Endodermal cell (in vitro differentiated cells): ENCODE data around the gene PCBP2. TPM values are rescaled to one million over a fixed set of nuclear protein-coding genes. Genes with fewer than 3 reads are reported as not detected.
A peak's percentile ranks its signal among the peaks of the same experiment; 100 is the strongest.
"Not testable (repeated sequence)": the region's sequence is repeated elsewhere in the genome, so short reads cannot be mapped to it uniquely, and the experiment has no call there.

Experiments used
- DNase-seq: peaks from one replicate; pipeline ENCODE4 v3.0.0-alpha.2; 2017
- H3K27ac ChIP-seq: 2 replicates; pipeline ENCODE4 v1.5.1; 2013; ENCODE audit warnings: mild to moderate bottlenecking, low read depth, low read length, moderate library complexity
- H3K27me3 ChIP-seq: 2 replicates; pipeline ENCODE4 v1.6.1; 2013; ENCODE audit warnings: mild to moderate bottlenecking, low read length, moderate library complexity; ENCODE audit not compliant: insufficient read depth, control insufficient read depth, poor library complexity, severe bottlenecking
- H3K36me3 ChIP-seq: 2 replicates; pipeline ENCODE4 v1.7.0; 2013; ENCODE audit warnings: mild to moderate bottlenecking, low read length, moderate library complexity; ENCODE audit not compliant: control insufficient read depth, insufficient read depth
- H3K4me1 ChIP-seq: one replicate; pipeline ENCODE4 v1.7.0; 2013; ENCODE audit warnings: low read length; ENCODE audit not compliant: control insufficient read depth, insufficient read depth
- H3K4me3 ChIP-seq: 2 replicates; pipeline ENCODE4 v1.5.1; 2013; ENCODE audit warnings: mild to moderate bottlenecking, low read length, moderate library complexity
- H3K9ac ChIP-seq: 2 replicates; pipeline ENCODE4 v1.6.1; 2013; ENCODE audit warnings: mild to moderate bottlenecking, low read length, moderate library complexity; ENCODE audit not compliant: poor library complexity, severe bottlenecking; ENCODE audit errors: extremely low read depth
- H3K9me3 ChIP-seq: 2 replicates; pipeline ENCODE4 v1.6.1; 2013; ENCODE audit warnings: mild to moderate bottlenecking, low read length, moderate library complexity; ENCODE audit not compliant: control insufficient read depth
- H3K27ac Mint-ChIP-seq: 2 replicates; pipeline ENCODE4 v1.8.0; 2020; ENCODE audit warnings: mixed read lengths
- H3K27me3 Mint-ChIP-seq: 2 replicates; pipeline ENCODE4 v1.8.0; 2021; ENCODE audit warnings: mild to moderate bottlenecking, mixed read lengths; ENCODE audit not compliant: insufficient read depth
- H3K36me3 Mint-ChIP-seq: 2 replicates; pipeline ENCODE4 v1.8.0; 2020; ENCODE audit warnings: low read depth, mixed read lengths
- H3K4me1 Mint-ChIP-seq: 2 replicates; pipeline ENCODE4 v1.8.0; 2020; ENCODE audit warnings: mixed read lengths
- H3K4me3 Mint-ChIP-seq: 2 replicates; pipeline ENCODE4 v1.8.0; 2020; ENCODE audit warnings: mild to moderate bottlenecking, moderate library complexity, mixed read lengths
- H3K9me3 Mint-ChIP-seq: 2 replicates; pipeline ENCODE4 v1.8.0; 2020; ENCODE audit warnings: mild to moderate bottlenecking, mixed read lengths
- WGBS, 2 experiments: methylation state at CpG; one replicate each; pipeline versions ENCODE4 v1.1.5 to v1.1.7; 2013; ENCODE audit warnings: missing lambda C conversion rate in 2 of 2, mixed read lengths in 1 of 2; ENCODE audit not compliant: insufficient coverage in 1 of 2, insufficient read length in 1 of 2; 5-methylcytosine and 5-hydroxymethylcytosine counted together
- long read RNA-seq, 4 experiments: library from polyadenylated mRNA in 2 of 4; library from RNA in 1 of 4; library from capped mRNA in 1 of 4; stranded (forward) in 3 of 4; unstranded in 1 of 4; transcript quantifications; one replicate each; pipeline ENCODE4 v2.0.0, GENCODE V29; 2020 to 2021; ENCODE audit warnings: inconsistent platforms in 1 of 4
- polyA plus RNA-seq, 2 experiments: library from polyadenylated mRNA; stranded (reverse); fragments of 50-300 nt; gene quantifications; one replicate each; pipeline ENCODE4 v1.2.3, GENCODE V29; 2013
- total RNA-seq, 2 donors: library from RNA; stranded (reverse); fragmentation: NEBNext Ultra II Directional in 1 of 2; extraction: Animal tissue kit (Norgen Biotek cat#: 25700) in 1 of 2; gene quantifications; 2 replicates in 1 of 2; 3 replicates in 1 of 2; pipeline ENCODE4 v1.2.1, GENCODE V29; 2021
- TF ChIP-seq, protein P1 (sequence below): fragments of 200-600 bp; sonication (generic); conservative IDR thresholded peaks from 2 replicates; pipeline ENCODE4 v1.5.0; 2021; ENCODE audit warnings: antibody characterized with exemption, mild to moderate bottlenecking

PCBP2 gene
- total RNA-seq: 1,000 to 10,000 TPM; 1,281 to 1,338 TPM
- 1,028 TPM for polyA plus RNA-seq (2013, experiment 1 of 2)
- polyA plus RNA-seq (2013, experiment 2 of 2): 890 TPM
- long read RNA-seq, experiment 1, transcript PCBP2-222 (15 exons, 1,342 nt): minor isoform, 7 of 239 reads
- long read RNA-seq, experiment 1, transcript PCBP2-207 (15 exons, 1,457 nt): major isoform, 17 of 239 reads
- long read RNA-seq, experiment 1, transcript PCBP2-201 (14 exons, 1,730 nt): minor isoform, 7 of 239 reads
- long read RNA-seq, experiment 1, partial matches to known transcripts: 85 of 239 reads
- long read RNA-seq, experiment 1, other reads (novel, unspliced or antisense): 111 of 239 reads
- long read RNA-seq, experiment 2, transcript PCBP2-201 (14 exons, 1,730 nt): major isoform, 5 of 63 reads
- long read RNA-seq, experiment 2, partial matches to known transcripts: 25 of 63 reads
- long read RNA-seq, experiment 2, other reads (novel, unspliced or antisense): 21 of 63 reads
- long read RNA-seq, experiment 3, transcript PCBP2-207 (15 exons, 1,457 nt): major isoform, 5 of 81 reads
- long read RNA-seq, experiment 3, partial matches to known transcripts: 38 of 81 reads
- long read RNA-seq, experiment 3, other reads (novel, unspliced or antisense): 22 of 81 reads
- long read RNA-seq, experiment 4, transcript PCBP2-207 (15 exons, 1,457 nt): minor isoform, 5 of 597 reads
- long read RNA-seq, experiment 4, transcript PCBP2-205 (14 exons, 3,077 nt): major isoform, 7 of 597 reads
- long read RNA-seq, experiment 4, transcript PCBP2-202 (15 exons, 1,814 nt): minor isoform, 5 of 597 reads
- long read RNA-seq, experiment 4, partial matches to known transcripts: 538 of 597 reads
- long read RNA-seq, experiment 4, other reads (novel, unspliced or antisense): 34 of 597 reads

DNA sequence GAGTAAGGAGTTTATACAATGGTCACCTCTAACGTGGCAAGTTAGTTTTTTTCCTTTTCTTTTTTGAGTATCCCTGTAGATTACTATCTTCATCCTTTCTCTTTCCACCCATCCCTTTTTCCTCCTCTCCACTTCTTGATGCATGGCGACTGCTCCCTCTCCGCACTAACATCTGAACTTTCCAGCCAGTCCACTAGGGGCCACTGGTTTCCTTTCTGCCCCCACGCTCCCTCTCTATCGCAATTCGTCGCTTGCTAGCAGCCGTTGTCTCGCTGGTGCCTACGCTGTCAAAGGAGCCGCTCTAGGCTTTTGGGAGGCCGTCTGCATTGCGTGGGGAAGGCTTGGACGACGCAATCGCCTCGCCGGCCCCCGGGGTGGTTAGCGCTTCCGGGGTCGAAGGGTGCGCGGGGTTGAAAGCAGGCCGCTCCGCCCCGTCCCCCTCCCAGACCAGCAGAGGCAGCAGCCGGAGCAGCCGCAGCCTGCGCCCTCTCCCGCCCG lies at the start of gene PCBP2:
PCBP2 (plus strand) TSS at position 442 of the 498 bp plus-strand sequence. CDS start 2,699 bp downstream, outside the sequence.
- H3K4me1 Mint-ChIP-seq: peaks cover 31% of the 10 kb centered on the region
- no peaks in the 10 kb centered on the region for H3K9me3 ChIP-seq
- WGBS, 2 experiments: 0% methylated on average over 4 to 24 of the region's 32 CpGs
- H3K27me3 Mint-ChIP-seq: no peaks in the 10 kb centered on the region
- peak within 1 kb of the TSS; percentile 100 for H3K27ac Mint-ChIP-seq
- H3K4me3 Mint-ChIP-seq: peak within 1 kb of the TSS; percentile 92
- H3K36me3 ChIP-seq: peaks cover 46% of the 10 kb centered on the region
- H3K9me3 Mint-ChIP-seq: no peaks in the 10 kb centered on the region
- DNase-seq: peak; percentile 100
- peaks cover 51% of the 10 kb centered on the region for H3K36me3 Mint-ChIP-seq
- peaks cover 10% of the 10 kb centered on the region for H3K4me1 ChIP-seq
- peak within 1 kb of the TSS; percentile 99 for H3K9ac ChIP-seq
- peak within 1 kb of the TSS; percentile 99 for H3K27ac ChIP-seq
- no peaks in the 10 kb centered on the region for H3K27me3 ChIP-seq
- peak within 1 kb of the TSS; percentile 100 for H3K4me3 ChIP-seq
- TF ChIP-seq, protein P1, sequence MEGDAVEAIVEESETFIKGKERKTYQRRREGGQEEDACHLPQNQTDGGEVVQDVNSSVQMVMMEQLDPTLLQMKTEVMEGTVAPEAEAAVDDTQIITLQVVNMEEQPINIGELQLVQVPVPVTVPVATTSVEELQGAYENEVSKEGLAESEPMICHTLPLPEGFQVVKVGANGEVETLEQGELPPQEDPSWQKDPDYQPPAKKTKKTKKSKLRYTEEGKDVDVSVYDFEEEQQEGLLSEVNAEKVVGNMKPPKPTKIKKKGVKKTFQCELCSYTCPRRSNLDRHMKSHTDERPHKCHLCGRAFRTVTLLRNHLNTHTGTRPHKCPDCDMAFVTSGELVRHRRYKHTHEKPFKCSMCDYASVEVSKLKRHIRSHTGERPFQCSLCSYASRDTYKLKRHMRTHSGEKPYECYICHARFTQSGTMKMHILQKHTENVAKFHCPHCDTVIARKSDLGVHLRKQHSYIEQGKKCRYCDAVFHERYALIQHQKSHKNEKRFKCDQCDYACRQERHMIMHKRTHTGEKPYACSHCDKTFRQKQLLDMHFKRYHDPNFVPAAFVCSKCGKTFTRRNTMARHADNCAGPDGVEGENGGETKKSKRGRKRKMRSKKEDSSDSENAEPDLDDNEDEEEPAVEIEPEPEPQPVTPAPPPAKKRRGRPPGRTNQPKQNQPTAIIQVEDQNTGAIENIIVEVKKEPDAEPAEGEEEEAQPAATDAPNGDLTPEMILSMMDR: peak; percentile 86

DNA sequence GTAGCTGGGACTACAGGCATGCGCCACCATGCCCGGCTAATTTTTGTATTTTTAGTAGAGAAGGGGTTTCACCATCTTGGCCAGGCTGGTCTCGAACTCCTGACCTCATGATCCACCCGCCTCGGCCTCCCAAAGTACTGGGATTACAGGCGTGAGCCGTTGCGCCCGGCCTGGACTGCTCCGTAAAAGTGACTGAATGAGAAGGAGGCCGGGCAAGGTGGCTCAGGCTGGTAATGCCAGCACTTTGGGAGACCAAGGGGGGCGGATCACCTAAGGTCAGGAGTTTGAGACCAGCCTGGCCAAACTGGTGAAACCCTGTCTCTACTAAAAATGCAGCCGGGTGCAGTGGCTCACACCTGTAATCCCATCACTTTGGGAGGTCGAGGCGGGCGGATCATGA lies 49.6 kb upstream of the PCBP2 start:
- not testable (repeated sequence) for H3K4me1 ChIP-seq, H3K4me3 ChIP-seq, H3K4me3 Mint-ChIP-seq, H3K9me3 ChIP-seq, H3K27ac Mint-ChIP-seq, H3K4me1 Mint-ChIP-seq, H3K27me3 ChIP-seq, H3K27ac ChIP-seq, DNase-seq, H3K9ac ChIP-seq, H3K27me3 Mint-ChIP-seq, H3K9me3 Mint-ChIP-seq
- peaks cover 52% of the 10 kb centered on the region for H3K36me3 Mint-ChIP-seq
- peaks cover 48% of the 10 kb centered on the region for H3K36me3 ChIP-seq
- WGBS, 2 experiments: 97% methylated on average over 13 to 16 of the region's 16 CpGs

DNA sequence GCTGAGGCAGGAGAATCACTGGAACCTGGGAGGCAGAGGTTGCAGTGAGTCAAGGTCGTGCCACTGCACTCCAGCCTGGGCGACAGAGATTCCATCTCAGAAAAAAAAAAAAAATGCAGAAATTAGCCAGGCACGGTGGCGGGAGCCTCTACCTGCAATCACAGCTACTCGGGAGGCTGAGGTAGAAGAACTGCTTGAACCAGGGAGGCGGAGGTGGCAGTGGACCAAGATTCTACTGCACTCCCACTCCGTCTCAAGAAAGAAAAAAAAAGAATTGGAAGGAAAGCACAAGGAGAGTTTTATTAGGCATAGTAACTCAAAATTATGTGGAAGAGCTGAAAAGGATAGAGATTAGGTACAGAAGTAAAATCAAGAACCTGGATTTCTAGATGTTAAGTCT lies 49.0 kb upstream of the PCBP2 start:
- no peaks in the 10 kb centered on the region for H3K4me1 ChIP-seq
- H3K27ac ChIP-seq: no peak overlapping the region
- Mint-ChIP-seq H3K4me1 (no peaks in the 10 kb centered on the region), H3K4me3 (no peak overlapping the region), H3K36me3 (peaks cover 51% of the 10 kb centered on the region), H3K27ac (no peak overlapping the region), H3K9me3 (no peaks in the 10 kb centered on the region), H3K27me3 (no peaks in the 10 kb centered on the region)
- no peak overlapping the region for H3K9ac ChIP-seq
- peaks cover 44% of the 10 kb centered on the region for H3K36me3 ChIP-seq
- DNase-seq: no peak
- H3K27me3 ChIP-seq: no peaks in the 10 kb centered on the region
- WGBS, 2 experiments: 95 to 99% methylated on average over 6 to 7 of the region's 7 CpGs
- H3K4me3 ChIP-seq: no peak overlapping the region
- no peaks in the 10 kb centered on the region for H3K9me3 ChIP-seq
- TF ChIP-seq, protein P1: no peak
